ENCODE data around the gene AGTR1.
"Not testable (repeated sequence)": the region's sequence is repeated elsewhere in the genome, so short reads cannot be mapped to it uniquely, and the experiment has no call there.

Gene AGTR1

DNA sequence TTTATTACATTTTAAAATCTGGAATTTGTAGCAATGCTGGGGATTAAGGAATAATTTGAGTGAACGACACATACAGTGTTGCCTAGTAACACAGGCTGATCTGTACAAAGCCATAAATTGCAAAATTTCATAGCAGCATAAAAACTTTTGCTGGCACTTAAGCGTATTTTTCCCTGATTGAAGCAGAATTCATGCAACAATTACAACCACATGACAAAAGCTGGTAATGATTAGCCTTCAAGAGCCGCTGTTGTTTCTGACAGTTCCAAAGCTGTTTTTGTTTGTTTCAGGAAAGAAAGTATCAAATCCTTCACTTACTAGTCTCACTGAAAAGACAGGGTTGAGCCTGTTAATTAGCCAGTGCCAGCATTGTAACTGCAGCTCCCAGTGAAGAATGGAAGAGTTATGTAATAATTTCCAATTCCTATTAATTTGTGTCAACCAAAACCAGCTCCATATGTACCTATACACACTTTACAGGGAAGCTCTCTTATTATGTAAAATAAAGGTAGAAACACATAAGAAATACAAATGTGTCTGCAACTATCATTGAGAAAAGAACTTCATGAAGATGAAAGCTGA, 60.7 kb downstream of the AGTR1 start:
- DNase-seq (ENCODE audit: low read depth): no peak

DNA sequence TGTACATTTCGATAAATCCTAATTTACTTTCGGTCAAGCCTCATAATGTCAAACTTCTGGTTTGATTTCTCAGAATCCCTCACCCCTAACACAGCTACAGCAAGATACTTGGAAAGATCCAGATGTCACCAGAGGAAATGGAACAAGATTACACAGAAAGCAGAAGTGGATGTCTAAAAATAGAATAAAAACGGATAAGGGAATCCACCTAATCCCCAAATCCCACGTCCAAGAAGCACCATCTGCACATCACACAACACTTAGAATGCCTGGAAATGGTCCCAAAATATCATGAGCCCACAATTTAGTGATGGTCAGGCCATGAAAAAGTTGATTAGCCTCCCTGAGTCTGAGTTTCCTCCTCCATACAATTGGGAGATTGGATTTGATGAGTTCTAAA, 61.7 kb downstream of the AGTR1 start:
- DNase-seq (ENCODE audit: low read depth): no peak

DNA sequence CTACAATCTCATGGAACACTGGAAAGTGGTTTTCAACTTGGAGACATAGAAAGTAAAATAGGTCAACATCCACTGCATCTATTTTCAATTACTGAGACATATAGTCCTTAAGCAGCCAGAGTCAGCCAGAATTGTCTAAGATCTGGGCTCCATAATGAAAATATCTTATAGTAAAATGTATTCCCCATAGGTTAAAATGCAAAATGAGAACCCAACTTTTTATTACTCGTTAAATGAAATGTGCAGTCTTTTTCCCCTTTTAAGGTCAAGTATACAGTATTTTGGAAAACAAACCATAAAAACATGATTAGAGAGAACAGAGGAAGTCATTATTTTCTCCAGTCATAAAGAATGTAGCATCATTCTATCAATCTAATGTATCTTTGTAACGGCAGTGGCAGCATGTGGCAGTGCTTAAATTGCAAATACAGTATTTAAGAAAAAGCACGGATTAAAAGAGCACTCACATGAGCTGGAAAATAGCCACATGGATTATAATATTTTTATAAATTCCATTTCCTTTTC, 65.5 kb downstream of the AGTR1 start:
- no peak for DNase-seq (ENCODE audit: low read depth)

DNA sequence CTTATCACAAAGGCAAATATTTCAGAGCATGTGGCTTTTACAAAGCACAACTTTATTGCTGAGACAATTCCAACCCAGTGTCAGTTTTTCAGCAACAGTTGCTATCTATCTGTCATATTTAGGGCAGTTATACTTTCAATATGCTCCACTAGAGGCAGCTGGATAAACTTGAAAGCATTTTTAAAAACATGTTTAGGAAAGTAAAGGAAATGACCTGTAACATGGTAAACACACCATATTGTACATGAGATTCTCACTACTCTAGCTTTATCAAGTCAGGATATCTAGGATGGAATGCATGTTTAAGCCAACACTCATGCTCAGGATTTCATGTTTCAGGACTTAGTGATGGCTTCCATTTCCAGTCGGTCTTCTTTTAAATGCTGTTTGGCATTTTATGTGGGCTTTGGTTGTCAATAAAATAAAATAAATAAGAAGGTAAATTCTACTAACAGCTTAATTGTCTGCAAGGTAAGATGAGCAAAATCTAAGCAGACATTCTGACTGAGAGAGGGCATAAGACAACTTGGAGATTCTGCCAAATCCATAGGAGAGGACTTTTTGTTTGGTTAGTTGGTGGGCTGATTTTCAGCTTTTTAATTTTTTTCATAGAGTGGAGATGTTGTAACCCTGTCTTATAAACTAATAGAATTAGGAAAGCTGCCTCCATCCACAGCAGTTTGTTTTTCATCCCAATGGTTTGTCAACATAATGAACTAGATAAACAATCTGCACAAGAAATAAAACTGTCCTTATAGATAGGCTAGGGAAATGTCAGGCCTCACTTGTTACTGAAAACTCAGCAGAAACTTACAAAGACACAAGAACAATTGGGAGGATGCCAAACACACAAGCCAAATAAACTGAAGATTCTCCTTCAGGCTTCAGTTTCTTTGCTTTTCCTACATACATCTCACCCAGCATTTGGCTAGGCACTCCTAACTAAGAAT, 66.6 kb downstream of the AGTR1 start:
- DNase-seq (ENCODE audit: low read depth): no peak

DNA sequence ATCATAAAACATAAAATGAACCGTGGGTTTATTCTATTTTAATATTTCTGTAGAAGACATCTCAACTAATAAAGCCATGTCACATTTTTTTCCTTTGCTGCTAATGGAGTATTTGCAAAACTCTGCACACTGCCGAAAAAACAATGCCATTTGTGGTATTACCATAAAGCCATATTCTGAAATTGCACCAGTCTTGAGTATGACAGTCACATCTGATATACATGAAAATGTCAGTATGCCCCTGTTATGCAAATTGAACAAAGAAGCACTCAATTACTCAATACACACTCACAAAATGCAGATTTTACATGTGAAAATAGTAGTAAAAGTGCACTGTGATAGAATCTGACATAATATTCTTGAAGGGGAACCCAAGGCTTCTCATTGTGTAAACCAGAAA, 74.7 kb downstream of the AGTR1 start:
- no peak for DNase-seq (ENCODE audit: low read depth)

DNA sequence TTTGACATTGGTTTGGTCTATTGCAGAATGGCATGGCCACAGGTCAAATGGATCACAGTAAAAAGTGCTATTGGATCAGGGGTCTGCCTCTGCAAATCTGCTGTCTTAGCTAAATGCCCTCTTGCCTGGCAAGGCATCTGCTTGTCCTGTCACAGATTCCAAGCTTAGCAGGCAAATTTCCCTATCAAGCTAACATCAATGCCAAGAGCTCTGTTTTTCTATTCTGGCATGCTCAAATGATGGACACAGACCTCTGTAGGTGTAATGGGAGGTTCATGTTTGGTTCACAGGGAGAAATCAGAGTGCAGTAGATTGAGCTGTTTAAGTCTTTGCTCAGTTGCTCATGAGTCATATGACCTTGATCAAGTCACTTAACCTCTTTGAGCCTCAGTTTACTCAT, 75.1 kb downstream of the AGTR1 start:
- DNase-seq (ENCODE audit: low read depth): no peak

DNA sequence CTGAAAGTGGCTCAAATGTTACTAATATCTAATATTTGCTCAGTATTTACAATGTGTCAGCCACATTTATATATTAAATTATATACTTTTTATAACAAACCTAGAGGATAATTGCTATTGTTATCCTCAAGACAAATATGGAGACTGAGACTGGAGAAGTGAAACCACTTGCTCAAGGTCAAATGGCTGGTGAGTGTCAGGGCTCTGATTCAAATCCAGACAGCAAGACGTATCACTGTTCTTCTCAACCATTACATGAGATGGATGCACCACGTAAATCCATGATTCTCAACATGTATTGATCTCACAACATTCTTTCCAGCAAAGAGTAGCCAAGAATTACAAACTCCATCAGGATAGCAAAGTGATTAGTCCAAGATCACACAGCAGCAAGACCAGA, 76.1 kb downstream of the AGTR1 start:
- DNase-seq (ENCODE audit: low read depth): no peak

DNA sequence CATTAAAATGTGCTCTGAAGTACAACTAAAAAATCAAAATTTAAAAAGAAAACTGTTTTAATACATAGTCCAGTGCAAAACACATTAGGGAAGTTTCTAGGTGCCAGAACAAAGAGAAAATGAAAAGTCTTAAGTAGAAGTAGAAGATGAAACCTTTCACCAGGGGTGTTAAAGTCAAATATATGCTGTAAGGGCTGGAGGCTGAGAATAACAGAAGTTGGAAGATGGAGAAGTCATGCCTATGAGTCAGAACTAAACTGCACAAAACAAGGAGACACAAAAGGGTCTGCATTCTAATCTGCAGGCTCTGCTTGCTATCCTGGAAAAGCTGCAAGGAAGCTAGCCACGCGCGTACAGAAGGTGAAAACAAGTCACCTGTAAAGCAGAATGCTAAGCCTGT, 81.2 kb downstream of the AGTR1 start:
- no peak for DNase-seq (ENCODE audit: low read depth)

GRCh38 chr3:148785026-148785425, 87.3 kb downstream of the AGTR1 start:
- DNase-seq (ENCODE audit: low read depth): not testable (repeated sequence)

DNA sequence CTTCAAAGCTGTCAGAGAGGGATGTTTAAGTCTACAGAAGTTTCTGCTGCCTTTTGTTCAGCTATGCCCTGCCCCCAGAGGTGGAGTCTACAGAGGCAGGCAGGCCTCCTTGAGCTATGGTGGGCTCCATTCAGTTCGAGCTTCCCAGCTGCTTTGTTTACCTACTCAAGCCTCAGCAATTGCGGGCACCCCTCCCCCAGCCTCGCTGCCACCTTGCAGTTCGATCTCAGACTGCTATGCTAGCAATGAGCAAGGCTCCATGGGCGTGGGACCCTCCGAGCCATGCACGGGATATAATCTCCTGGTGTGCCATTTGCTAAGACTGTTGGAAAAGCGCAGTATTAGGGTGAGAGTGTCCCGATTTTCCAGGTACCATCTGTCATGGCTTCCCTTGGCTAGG, 88.5 kb downstream of the AGTR1 start:
- not testable (repeated sequence) for DNase-seq (ENCODE audit: low read depth)

DNA sequence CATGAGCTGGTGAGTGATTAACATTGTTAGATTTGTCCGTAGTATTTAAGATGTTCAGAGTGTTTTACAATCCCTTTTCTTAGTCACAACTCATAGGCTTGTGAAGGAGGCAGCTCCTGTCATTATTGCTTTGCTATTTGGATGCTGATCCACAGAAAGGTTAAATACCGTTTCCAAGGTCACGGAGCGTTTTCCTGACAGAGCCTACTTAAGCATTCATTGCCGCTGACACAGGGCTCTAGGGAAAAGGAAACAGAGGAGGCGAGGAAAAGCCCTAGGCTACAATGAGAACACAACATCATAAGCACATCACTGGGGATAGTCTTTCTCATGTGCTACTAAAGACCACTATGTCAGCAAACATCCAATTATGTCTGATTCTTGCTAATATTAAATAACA, 91.4 kb downstream of the AGTR1 start:
- DNase-seq (ENCODE audit: low read depth): peak; percentile 39

GRCh38 chr3:148789906-148790305, 92.2 kb downstream of the AGTR1 start:
- no peak for DNase-seq (ENCODE audit: low read depth)

GRCh38 chr3:148790370-148790769, 92.7 kb downstream of the AGTR1 start:
- no peak for DNase-seq (ENCODE audit: low read depth)

GRCh38 chr3:148790851-148791735, 93.4 kb downstream of the AGTR1 start:
- DNase-seq (ENCODE audit: low read depth): peak; percentile 8

DNA sequence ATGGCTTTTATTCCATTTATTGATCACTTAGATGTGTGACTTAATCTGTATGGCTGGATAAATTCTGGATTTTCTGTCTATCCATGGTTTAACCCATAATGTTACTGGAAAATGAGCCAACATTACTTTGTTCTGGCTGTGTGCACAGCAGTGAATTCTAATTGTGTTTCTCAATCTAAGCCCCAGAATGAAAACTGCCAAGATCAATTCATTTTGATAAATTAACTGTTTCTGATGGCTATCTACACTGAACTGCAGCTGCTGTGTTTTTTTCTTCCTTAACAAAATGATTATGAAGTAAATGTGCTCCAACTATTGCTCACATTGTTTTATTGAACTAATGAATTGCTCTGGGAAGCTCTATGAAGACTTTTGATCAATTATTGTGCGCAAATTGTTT, 94.2 kb downstream of the AGTR1 start:
- DNase-seq (ENCODE audit: low read depth): no peak

DNA sequence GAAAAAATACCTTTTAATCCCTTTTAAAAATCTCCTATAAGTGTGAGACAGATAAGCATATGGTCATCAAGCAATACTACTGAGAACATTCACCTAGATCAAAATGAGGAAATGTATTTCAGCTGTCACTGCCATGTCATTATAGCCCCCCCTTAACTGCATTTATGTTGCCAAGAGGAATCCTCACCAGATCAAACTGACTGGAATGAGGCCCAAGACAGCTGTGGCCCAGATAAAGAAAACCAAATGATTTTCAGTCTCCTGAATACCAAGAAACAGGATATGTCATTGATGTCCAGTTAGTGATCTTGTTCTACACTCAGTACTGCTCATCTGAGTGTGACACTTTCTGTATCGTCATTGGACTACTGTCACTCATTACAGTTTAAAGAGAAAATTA, 94.8 kb downstream of the AGTR1 start:
- DNase-seq (ENCODE audit: low read depth): no peak
